Activated CD4-positive, alpha-beta T cell treated with anti-CD3 and anti-CD28 coated beads for 36 hours (primary cell): ENCODE data around the gene RPL41. TPM values are rescaled to one million over a fixed set of nuclear protein-coding genes. Genes with fewer than 3 reads are reported as not detected.

ENCODE experiments used
- ATAC-seq: fragments of 200-7000 bp; cut with Tn5 transposase; one replicate; pipeline ENCODE4 v1.10.0; 2021; ENCODE audit warnings: mild to moderate bottlenecking, moderate library complexity
- CTCF ChIA-PET: fragments of 350-600 bp; sonication (Branson Sonifier 250); formaldehyde crosslinking; loops from one replicate; lab custom pipeline; 2021; ENCODE audit warnings: antibody characterized with exemption; lab: Charles Lee
- POLR2A ChIA-PET: fragments of 350-600 bp; sonication (Branson Sonifier 250); formaldehyde crosslinking; loops from one replicate; lab custom pipeline; 2021; ENCODE audit warnings: antibody characterized with exemption, inconsistent platforms; lab: Charles Lee
- DNase-seq: peaks from one replicate; pipeline ENCODE4 v3.0.0-alpha.2; 2020
- H3K27ac Mint-ChIP-seq: one replicate; pipeline ENCODE4 v1.8.0; 2021; ENCODE audit warnings: mixed read lengths
- H3K27me3 Mint-ChIP-seq: one replicate; pipeline ENCODE4 v1.8.0; 2021; ENCODE audit warnings: mixed read lengths
- H3K36me3 Mint-ChIP-seq: one replicate; pipeline ENCODE4 v1.8.0; 2021; ENCODE audit warnings: low read depth, mixed read lengths
- H3K4me1 Mint-ChIP-seq: one replicate; pipeline ENCODE4 v1.8.0; 2021; ENCODE audit warnings: mixed read lengths
- H3K4me3 Mint-ChIP-seq: one replicate; pipeline ENCODE4 v1.8.0; 2021; ENCODE audit warnings: mild to moderate bottlenecking, moderate library complexity, mixed read lengths
- H3K9me3 Mint-ChIP-seq: one replicate; pipeline ENCODE4 v1.8.0; 2021; ENCODE audit warnings: low read depth, mixed read lengths
- intact Hi-C, 2 experiments: fragments of 100-400 bp; cut with DNase I in 1 of 2; cut with micrococcal nuclease in 1 of 2; formaldehyde crosslinking; loops; one replicate each; pipeline versions ENCODE4 v1.14.2 to v1.15.1; 2022 to 2024; cut with DNase I, micrococcal nuclease
- total RNA-seq, 2 experiments: library from RNA; stranded (reverse); gene quantifications; one replicate each; pipeline ENCODE4 v1.2.3, GENCODE V29; 2021

Gene RPL41
- total RNA-seq, 2 experiments from 2014 or later = 5,101 to 9,949 TPM

DNA sequence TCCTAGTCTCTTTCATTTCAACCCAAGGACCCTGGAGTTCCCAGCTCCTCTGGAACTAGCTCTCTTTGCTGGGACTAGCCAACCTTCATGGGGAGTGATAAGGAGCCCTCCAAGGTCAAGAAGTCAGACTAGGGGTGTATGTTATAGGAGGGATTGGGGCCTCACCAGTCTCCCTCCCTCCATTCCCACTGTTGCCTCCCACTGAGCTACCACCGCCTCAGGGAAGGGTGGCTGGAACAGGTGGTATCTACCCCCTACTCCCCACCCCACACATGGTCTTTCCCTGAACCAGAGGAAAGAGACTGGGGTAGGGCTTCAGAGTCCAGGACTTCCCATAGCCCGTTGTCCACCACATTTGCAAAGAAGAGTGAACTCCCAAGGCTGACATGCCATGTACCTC is 34.1 kb upstream of the RPL41 start:
- intact Hi-C loops = loop anchor here in 1 of 2 experiments (5.0 kb wide), 1 partner anchor 35 kb away; no protein-coding TSS in a partner anchor
- CTCF ChIA-PET = interaction anchor here (0.7 to 2.6 kb wide), 6 partner anchors 22 to 544 kb away, joined by 3 to 7 read pairs (median 4); partner anchors contain the start of gene PA2G4
- DNase-seq (no peak), ATAC-seq (no peak)
- no peaks in the 10 kb centered on the region for H3K9me3 Mint-ChIP-seq
- H3K4me1 Mint-ChIP-seq = peaks cover 8% of the 10 kb centered on the region
- H3K4me3 Mint-ChIP-seq = no peak overlapping the region
- H3K36me3 Mint-ChIP-seq = no peaks in the 10 kb centered on the region
- peaks cover 6% of the 10 kb centered on the region for H3K27me3 Mint-ChIP-seq
- POLR2A ChIA-PET = no interaction called here
- H3K27ac Mint-ChIP-seq = no peak overlapping the region

DNA sequence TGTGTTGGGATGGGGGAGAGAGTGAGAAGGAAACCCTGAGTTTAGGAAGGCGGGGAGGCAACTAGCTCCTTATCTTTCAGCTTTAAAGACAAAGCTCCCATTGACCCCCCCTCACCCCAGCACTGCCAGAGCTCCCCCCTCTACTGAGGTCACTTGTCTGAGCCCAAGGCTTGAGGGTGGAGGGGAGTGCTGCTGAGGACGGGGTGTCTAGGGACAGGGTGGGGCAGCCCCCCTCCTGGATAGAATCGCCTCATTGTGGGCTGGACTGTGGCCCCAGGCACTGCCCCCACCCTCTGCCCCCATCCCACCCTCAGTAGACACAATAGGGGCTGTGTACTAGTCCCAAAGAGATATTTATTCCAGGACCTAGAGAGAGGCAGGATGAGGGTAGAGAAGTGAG is 33.5 kb upstream of the RPL41 start:
- no peaks in the 10 kb centered on the region for H3K9me3 Mint-ChIP-seq
- no peak for ATAC-seq
- no peaks in the 10 kb centered on the region for H3K36me3 Mint-ChIP-seq
- intact Hi-C loops = loop anchor here in 1 of 2 experiments (5.0 kb wide), 1 partner anchor 36 kb away; no protein-coding TSS in a partner anchor
- H3K4me3 Mint-ChIP-seq = no peak overlapping the region
- H3K27ac Mint-ChIP-seq = no peak overlapping the region
- ChIA-PET CTCF (interaction anchor here (1.0 to 2.6 kb wide), 5 partner anchors 18 to 87 kb away, joined by 3 to 7 read pairs (median 3); partner anchors contain the start of gene PA2G4), POLR2A (interaction anchor here (0.6 kb wide), 1 partner anchor 37 kb away, joined by 3 read pairs; no protein-coding TSS in a partner anchor)
- peaks cover 8% of the 10 kb centered on the region for H3K4me1 Mint-ChIP-seq
- peaks cover 6% of the 10 kb centered on the region for H3K27me3 Mint-ChIP-seq
- no peak for DNase-seq

DNA sequence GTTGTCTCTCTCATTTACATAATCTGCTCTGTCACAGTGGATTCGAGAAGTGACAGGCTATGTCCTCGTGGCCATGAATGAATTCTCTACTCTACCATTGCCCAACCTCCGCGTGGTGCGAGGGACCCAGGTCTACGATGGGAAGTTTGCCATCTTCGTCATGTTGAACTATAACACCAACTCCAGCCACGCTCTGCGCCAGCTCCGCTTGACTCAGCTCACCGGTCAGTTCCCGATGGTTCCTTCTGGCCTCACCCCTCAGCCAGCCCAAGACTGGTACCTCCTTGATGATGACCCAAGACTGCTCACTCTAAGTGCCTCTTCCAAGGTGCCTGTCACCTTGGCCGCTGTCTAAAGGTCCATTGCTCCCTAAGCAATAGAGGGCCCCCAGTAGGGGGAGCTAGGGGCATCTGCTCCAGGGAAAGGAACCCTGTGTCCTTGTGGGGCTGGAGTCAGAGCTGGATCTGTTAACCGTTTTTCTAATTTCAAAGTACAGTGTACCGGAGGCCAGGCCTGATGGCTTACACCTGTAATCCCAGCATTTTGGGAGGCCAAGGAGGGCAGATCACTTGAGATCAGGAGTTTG is 31.4 kb upstream of the RPL41 start:
- H3K9me3 Mint-ChIP-seq = no peaks in the 10 kb centered on the region
- peak; percentile 66 for DNase-seq
- intact Hi-C loops = loop anchor here in 1 of 2 experiments (5.0 kb wide), 1 partner anchor 38 kb away; no protein-coding TSS in a partner anchor
- CTCF ChIA-PET = interaction anchor here (0.5 to 1.8 kb wide), 8 partner anchors 10 to 438 kb away, joined by 3 to 6 read pairs (median 3); partner anchors contain the start of genes PA2G4, SLC39A5 and SMARCC2
- ATAC-seq = peak; percentile 51
- no peak overlapping the region for H3K27ac Mint-ChIP-seq
- H3K4me1 Mint-ChIP-seq = peaks cover 4% of the 10 kb centered on the region
- no peaks in the 10 kb centered on the region for H3K36me3 Mint-ChIP-seq
- POLR2A ChIA-PET = interaction anchor here (0.6 kb wide), 1 partner anchor 111 kb away, joined by 4 read pairs; the partner anchor contains the start of gene RAB5B
- no peak overlapping the region for H3K4me3 Mint-ChIP-seq
- peaks cover 6% of the 10 kb centered on the region for H3K27me3 Mint-ChIP-seq

GRCh38 chr12:56086096-56086495 is 30.3 kb upstream of the RPL41 start:
- Mint-ChIP-seq H3K4me3 (no peak overlapping the region), H3K36me3 (no peaks in the 10 kb centered on the region), H3K9me3 (no peaks in the 10 kb centered on the region), H3K4me1 (no peaks in the 10 kb centered on the region), H3K27ac (no peak overlapping the region), H3K27me3 (peaks cover 4% of the 10 kb centered on the region)
- ChIA-PET CTCF (interaction anchor here (0.6 to 1.8 kb wide), 5 partner anchors 9 to 161 kb away, joined by 3 to 6 read pairs (median 3); partner anchors contain the start of genes PA2G4, SLC39A5 and SMARCC2), POLR2A (no interaction called here)
- ATAC-seq (no peak), DNase-seq (no peak)
- intact Hi-C loops = no loop called here

DNA sequence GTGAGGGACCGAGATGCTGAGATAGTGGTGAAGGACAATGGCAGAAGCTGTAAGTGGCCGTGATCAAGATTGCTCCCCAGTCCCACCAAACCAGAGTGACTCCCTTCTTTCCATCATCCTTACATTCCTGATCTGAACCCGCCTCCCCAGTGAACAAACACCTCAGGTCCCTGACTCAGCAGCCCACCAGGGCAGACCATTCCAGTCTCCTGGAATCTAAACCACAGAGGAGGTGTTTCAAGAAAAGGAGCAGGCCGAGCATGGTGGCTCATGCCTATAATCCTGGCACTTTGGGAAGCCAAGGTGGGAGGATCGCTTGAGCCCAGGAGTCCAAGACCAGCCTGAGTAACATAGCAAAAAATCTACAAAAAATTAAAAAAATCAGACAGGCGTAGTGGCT is 29.8 kb upstream of the RPL41 start:
- Mint-ChIP-seq H3K36me3 (no peaks in the 10 kb centered on the region), H3K27me3 (peaks cover 3% of the 10 kb centered on the region), H3K27ac (no peak overlapping the region), H3K9me3 (no peaks in the 10 kb centered on the region), H3K4me3 (no peak overlapping the region), H3K4me1 (no peaks in the 10 kb centered on the region)
- ChIA-PET POLR2A (no interaction called here), CTCF (interaction anchor here (0.9 to 1.3 kb wide), 2 partner anchors 103 to 160 kb away, joined by 3 to 4 read pairs; partner anchors contain the start of gene SMARCC2)
- ATAC-seq = no peak
- intact Hi-C loops = no loop called here
- no peak for DNase-seq

- H3K9me3 Mint-ChIP-seq = no peaks in the 10 kb centered on the region
- no peak for DNase-seq
- no peaks in the 10 kb centered on the region for H3K27me3 Mint-ChIP-seq
- CTCF ChIA-PET = no interaction called here
- no peaks in the 10 kb centered on the region for H3K4me1 Mint-ChIP-seq
- no peak overlapping the region for H3K4me3 Mint-ChIP-seq
- no peaks in the 10 kb centered on the region for H3K36me3 Mint-ChIP-seq
- no peak for ATAC-seq
- intact Hi-C loops = no loop called here
- H3K27ac Mint-ChIP-seq = no peak overlapping the region
- POLR2A ChIA-PET = no interaction called here
Observed at GRCh38 chr12:56087220-56087619, 29.2 kb upstream of the RPL41 start.

DNA sequence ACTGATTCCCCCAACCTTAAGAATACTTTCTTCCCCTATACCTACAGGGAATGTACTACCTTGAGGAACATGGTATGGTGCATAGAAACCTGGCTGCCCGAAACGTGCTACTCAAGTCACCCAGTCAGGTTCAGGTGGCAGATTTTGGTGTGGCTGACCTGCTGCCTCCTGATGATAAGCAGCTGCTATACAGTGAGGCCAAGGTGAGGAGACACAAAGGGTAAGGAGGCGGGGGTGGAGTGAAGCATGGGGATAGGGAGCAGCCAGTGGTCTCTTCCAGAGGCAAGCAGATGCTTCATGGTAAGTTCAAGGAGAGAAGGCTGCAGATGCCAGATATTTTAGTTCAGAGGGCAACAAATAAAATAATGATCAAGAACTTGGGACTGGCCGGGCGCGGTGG is 18.7 kb upstream of the RPL41 start:
- Mint-ChIP-seq H3K36me3 (no peaks in the 10 kb centered on the region), H3K4me3 (no peak overlapping the region), H3K9me3 (no peaks in the 10 kb centered on the region), H3K4me1 (peaks cover 17% of the 10 kb centered on the region), H3K27me3 (no peaks in the 10 kb centered on the region), H3K27ac (no peak overlapping the region)
- ChIA-PET POLR2A (no interaction called here), CTCF (no interaction called here)
- ATAC-seq (no peak), DNase-seq (no peak)
- intact Hi-C loops = no loop called here

GRCh38 chr12:56098592-56098991 is 17.8 kb upstream of the RPL41 start:
- no peaks in the 10 kb centered on the region for H3K27me3 Mint-ChIP-seq
- no peaks in the 10 kb centered on the region for H3K9me3 Mint-ChIP-seq
- no peak for DNase-seq
- intact Hi-C loops = no loop called here
- POLR2A ChIA-PET = no interaction called here
- no peak overlapping the region for H3K27ac Mint-ChIP-seq
- peaks cover 25% of the 10 kb centered on the region for H3K4me1 Mint-ChIP-seq
- H3K36me3 Mint-ChIP-seq = no peaks in the 10 kb centered on the region
- ATAC-seq = no peak
- no peak overlapping the region for H3K4me3 Mint-ChIP-seq
- CTCF ChIA-PET = interaction anchor here (1.1 kb wide), 1 partner anchor 69 kb away, joined by 3 read pairs; no protein-coding TSS in a partner anchor

DNA sequence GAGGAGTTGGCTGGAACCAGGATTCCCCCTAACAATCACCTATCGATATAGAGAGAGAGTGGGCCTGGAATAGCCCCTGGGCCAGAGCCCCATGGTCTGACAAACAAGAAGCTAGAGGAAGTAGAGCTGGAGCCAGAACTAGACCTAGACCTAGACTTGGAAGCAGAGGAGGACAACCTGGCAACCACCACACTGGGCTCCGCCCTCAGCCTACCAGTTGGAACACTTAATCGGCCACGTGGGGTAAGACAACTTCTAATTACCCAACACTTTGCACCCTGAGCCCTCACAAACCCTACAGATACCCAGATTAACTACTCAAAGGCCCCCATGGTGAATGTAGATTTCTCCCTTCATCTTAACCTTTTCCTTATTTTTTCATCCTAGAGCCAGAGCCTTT is 16.6 kb upstream of the RPL41 start:
- intact Hi-C loops = loop anchor here (5.0 kb wide), 2 partner anchors 172 to 533 kb away; partner anchors contain the start of genes BAZ2A (in 1 of the 2) and PYM1 (in 1 of the 2)
- peaks cover 25% of the 10 kb centered on the region for H3K4me1 Mint-ChIP-seq
- no peak overlapping the region for H3K27ac Mint-ChIP-seq
- H3K4me3 Mint-ChIP-seq = no peak overlapping the region
- H3K36me3 Mint-ChIP-seq = peaks cover 4% of the 10 kb centered on the region
- no peaks in the 10 kb centered on the region for H3K9me3 Mint-ChIP-seq
- CTCF ChIA-PET = interaction anchor here (0.6 to 1.1 kb wide), 3 partner anchors 56 to 94 kb away, joined by 3 to 7 read pairs (median 3); no protein-coding TSS in a partner anchor
- no peaks in the 10 kb centered on the region for H3K27me3 Mint-ChIP-seq
- DNase-seq (no peak), ATAC-seq (no peak)
- POLR2A ChIA-PET = no interaction called here

DNA sequence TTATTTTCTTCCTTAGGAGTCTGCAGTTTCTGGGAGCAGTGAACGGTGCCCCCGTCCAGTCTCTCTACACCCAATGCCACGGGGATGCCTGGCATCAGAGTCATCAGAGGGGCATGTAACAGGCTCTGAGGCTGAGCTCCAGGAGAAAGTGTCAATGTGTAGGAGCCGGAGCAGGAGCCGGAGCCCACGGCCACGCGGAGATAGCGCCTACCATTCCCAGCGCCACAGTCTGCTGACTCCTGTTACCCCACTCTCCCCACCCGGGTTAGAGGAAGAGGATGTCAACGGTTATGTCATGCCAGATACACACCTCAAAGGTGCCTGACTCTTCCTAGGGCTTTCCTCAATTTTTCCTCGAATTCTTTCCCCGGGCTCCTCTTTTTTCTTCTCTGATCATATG is 15.4 kb upstream of the RPL41 start:
- Mint-ChIP-seq H3K27ac (no peak overlapping the region), H3K4me1 (peaks cover 30% of the 10 kb centered on the region), H3K4me3 (no peak overlapping the region), H3K27me3 (no peaks in the 10 kb centered on the region), H3K9me3 (no peaks in the 10 kb centered on the region), H3K36me3 (peaks cover 16% of the 10 kb centered on the region)
- ChIA-PET CTCF (interaction anchor here (0.6 to 0.9 kb wide), 2 partner anchors 18 to 40 kb away, joined by 3 read pairs; no protein-coding TSS in a partner anchor), POLR2A (no interaction called here)
- DNase-seq = no peak
- ATAC-seq = no peak
- intact Hi-C loops = loop anchor here (5.0 kb wide), 2 partner anchors 174 to 531 kb away; partner anchors contain the start of genes BAZ2A (in 1 of the 2) and PYM1 (in 1 of the 2)

- DNase-seq (no peak), ATAC-seq (no peak)
- no peaks in the 10 kb centered on the region for H3K27me3 Mint-ChIP-seq
- H3K36me3 Mint-ChIP-seq = peaks cover 32% of the 10 kb centered on the region
- CTCF ChIA-PET = interaction anchor here (0.7 to 3.4 kb wide), 9 partner anchors 15 to 364 kb away, joined by 3 to 47 read pairs (median 6); partner anchors contain the start of genes ERBB3, RPL41, SUOX and ZC3H10
- peaks cover 43% of the 10 kb centered on the region for H3K4me1 Mint-ChIP-seq
- intact Hi-C loops = loop anchor here (2.0 to 5.0 kb wide), 3 partner anchors 175 to 530 kb away; partner anchors contain the start of genes BAZ2A (in 1 of the 2) and PYM1 (in 1 of the 2)
- no peaks in the 10 kb centered on the region for H3K9me3 Mint-ChIP-seq
- POLR2A ChIA-PET = interaction anchor here (1.7 to 2.9 kb wide), 2 partner anchors 26 to 57 kb away, joined by 17 to 28 read pairs; partner anchors contain the start of gene ESYT1
- H3K27ac Mint-ChIP-seq = peak overlapping the region; percentile 100
- peak overlapping the region; percentile 100 for H3K4me3 Mint-ChIP-seq
Observed at GRCh38 chr12:56102683-56103065, 13.8 kb upstream of the RPL41 start.
